Breast epithelium (tissue), 4 donors: ENCODE measurements around the gene PACSIN3. TPM values are rescaled to one million over a fixed set of nuclear protein-coding genes. Genes with fewer than 3 reads are reported as not detected.
"Not testable (repeated sequence)": the region's sequence is repeated elsewhere in the genome, so short reads cannot be mapped to it uniquely, and the experiment has no call there.

Source experiments
- DNase-seq, 2 donors: peaks; one replicate each; pipeline ENCODE4 v3.0.0-alpha.2; 2019; ENCODE audit warnings: low spot score in 2 of 2
- H3K27ac ChIP-seq, 2 donors: fragments of 200-600 bp; sonication (generic) in 1 of 2; one replicate each; pipeline ENCODE4 v1.5.1; 2016 to 2019; ENCODE audit warnings: mild to moderate bottlenecking in 1 of 2
- H3K27me3 ChIP-seq, 2 donors: fragments of 200-600 bp; sonication (generic) in 1 of 2; one replicate each; pipeline versions ENCODE4 v1.5.1 to v1.6.0; 2017 to 2019; ENCODE audit warnings: control low read depth in 1 of 2, mild to moderate bottlenecking in 1 of 2
- H3K36me3 ChIP-seq: fragments of 200-600 bp; one replicate; pipeline ENCODE4 v1.5.1; 2019
- H3K4me1 ChIP-seq, 2 donors: fragments of 200-600 bp; sonication (generic); one replicate each; pipeline ENCODE4 v1.5.1; 2016 to 2019; ENCODE audit warnings: control low read depth in 1 of 2
- H3K4me3 ChIP-seq, 3 donors: fragments of 200-600 bp; sonication (generic); 1 replicate in 2 of 3; 2 replicates in 1 of 3; pipeline ENCODE4 v1.5.1; 2016 to 2019; ENCODE audit warnings: mild to moderate bottlenecking in 3 of 3, moderate library complexity in 2 of 3
- H3K9me3 ChIP-seq, 2 donors: fragments of 200-600 bp; sonication (generic) in 1 of 2; one replicate each; pipeline ENCODE4 v1.5.1; 2016 to 2019; ENCODE audit warnings: control low read depth in 1 of 2
- POLR2A ChIP-seq: fragments of 450-650 bp; IDR thresholded peaks from one replicate; pipeline ENCODE4 v1.6.1; 2016; ENCODE audit warnings: antibody characterized with exemption, mild to moderate bottlenecking, moderate library complexity
- POLR2AphosphoS5 ChIP-seq, 3 donors: sonication (generic); formaldehyde crosslinking; IDR thresholded peaks; one replicate each; pipeline ENCODE4 v1.6.1; 2017; ENCODE audit warnings: antibody characterized with exemption in 3 of 3
- intact Hi-C: fragments of 100-400 bp; cut with DNase I; formaldehyde crosslinking; loops from one replicate; pipeline ENCODE4 v1.15.1; 2023; ENCODE audit warnings: low total_unique reads
- total RNA-seq, 3 donors: library from RNA; depleted of rRNA; stranded (reverse); fragments of >200 nt; gene quantifications; one replicate each; pipeline ENCODE4 v1.1.0, GENCODE V29; 2016
- TF ChIP-seq, protein P1 (sequence below), 3 donors: fragments of 450-650 bp; IDR thresholded peaks; one replicate each; pipeline ENCODE4 v1.5.1; 2016 to 2017; ENCODE audit warnings: antibody characterized with exemption in 3 of 3, mild to moderate bottlenecking in 3 of 3, moderate library complexity in 3 of 3

PACSIN3 gene
- total RNA-seq, 3 donors from 2014 or later = 9.9 to 47.3 (median 33.1) TPM

DNA sequence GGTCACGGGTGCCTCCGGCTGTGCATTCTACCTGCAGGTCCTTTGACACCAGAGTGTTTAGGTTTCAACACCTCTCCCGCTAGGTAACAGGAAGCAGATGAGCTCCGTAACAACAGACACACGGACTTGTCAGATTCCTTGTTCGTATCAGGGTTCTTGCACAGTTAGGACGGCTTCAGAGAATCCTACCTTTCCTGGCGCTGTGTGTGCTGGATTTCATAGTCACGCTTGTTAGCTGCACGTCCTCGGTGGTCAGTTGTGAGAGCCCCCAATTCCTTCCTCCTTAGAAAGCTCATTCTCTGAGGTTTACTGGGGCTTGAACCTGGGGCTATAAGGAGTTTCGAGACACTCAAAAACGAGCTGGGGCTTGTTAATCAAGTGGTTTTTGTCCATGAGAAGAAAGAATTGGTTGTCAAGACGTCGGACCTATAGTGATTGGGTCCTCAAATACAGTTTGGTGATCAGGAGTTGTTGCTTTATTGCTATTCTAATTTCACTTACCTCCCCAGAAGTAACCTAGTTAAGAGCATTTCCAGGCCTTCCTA is 29.2 kb upstream of the PACSIN3 start:
- peaks cover 0 to 10% of the 10 kb centered on the region in 2 donors for H3K4me1 ChIP-seq

DNA sequence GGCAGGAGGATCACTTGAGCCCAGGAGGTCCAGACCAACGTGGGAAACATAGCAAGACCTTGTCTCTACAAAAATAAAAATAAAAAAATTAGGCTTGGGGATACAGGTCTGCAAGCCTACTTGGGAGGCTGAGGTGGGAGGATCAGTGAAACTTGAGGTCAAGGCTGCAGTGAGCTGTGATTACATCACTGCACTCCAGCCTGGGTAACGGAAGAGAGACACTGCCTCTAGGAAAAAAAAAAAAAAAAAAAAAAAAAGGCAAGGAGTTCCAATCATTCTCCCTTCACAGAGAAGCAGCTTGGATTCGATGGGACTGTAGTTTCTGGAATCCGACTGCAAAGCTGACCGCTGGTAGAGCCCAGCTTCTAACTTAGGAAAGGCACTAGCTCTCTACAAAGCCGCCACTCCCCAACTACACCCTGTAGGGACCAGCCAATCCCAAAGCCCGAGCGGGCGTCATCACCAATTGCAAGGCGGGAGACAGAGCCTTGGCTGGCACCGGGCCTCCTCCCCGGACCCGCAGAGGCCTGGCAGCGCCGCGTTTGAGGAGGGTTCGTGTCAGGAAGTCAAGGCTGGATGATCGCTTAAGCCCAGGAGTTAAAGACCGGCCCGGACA is 27.8 kb upstream of the PACSIN3 start:
- DNase-seq = peak; percentile 89 to 92
- intact Hi-C loops = no loop called here
- H3K4me3 ChIP-seq = peak overlapping the region; percentile 53 to 76 (median 70)
- H3K36me3 ChIP-seq = no peaks in the 10 kb centered on the region
- no peaks in the 10 kb centered on the region for H3K9me3 ChIP-seq
- peak; percentile 36 for TF ChIP-seq POLR2A
- TF ChIP-seq POLR2AphosphoS5 (IDR thresholded peaks at IDR 0.05) = peak; percentile 38 to 68 (median 60)
- TF ChIP-seq, protein P1, sequence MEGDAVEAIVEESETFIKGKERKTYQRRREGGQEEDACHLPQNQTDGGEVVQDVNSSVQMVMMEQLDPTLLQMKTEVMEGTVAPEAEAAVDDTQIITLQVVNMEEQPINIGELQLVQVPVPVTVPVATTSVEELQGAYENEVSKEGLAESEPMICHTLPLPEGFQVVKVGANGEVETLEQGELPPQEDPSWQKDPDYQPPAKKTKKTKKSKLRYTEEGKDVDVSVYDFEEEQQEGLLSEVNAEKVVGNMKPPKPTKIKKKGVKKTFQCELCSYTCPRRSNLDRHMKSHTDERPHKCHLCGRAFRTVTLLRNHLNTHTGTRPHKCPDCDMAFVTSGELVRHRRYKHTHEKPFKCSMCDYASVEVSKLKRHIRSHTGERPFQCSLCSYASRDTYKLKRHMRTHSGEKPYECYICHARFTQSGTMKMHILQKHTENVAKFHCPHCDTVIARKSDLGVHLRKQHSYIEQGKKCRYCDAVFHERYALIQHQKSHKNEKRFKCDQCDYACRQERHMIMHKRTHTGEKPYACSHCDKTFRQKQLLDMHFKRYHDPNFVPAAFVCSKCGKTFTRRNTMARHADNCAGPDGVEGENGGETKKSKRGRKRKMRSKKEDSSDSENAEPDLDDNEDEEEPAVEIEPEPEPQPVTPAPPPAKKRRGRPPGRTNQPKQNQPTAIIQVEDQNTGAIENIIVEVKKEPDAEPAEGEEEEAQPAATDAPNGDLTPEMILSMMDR (IDR thresholded peaks at IDR 0.05) = no peak
- peak overlapping the region; percentile 93 for H3K27ac ChIP-seq
- H3K27me3 ChIP-seq = no peaks in the 10 kb centered on the region
- H3K4me1 ChIP-seq = peaks cover 0 to 10% of the 10 kb centered on the region in 2 donors

More for the DNA sequence above, 29.2 kb upstream of the PACSIN3 start:
- Histone ChIP-seq H3K4me3 (peak overlapping the region; percentile 53 to 76 (median 70)), H3K27ac (peak overlapping the region; percentile 93), H3K9me3 (no peaks in the 10 kb centered on the region), H3K36me3 (no peaks in the 10 kb centered on the region), H3K27me3 (no peaks in the 10 kb centered on the region)
- DNase-seq = no peak
- TF ChIP-seq, protein P1 (IDR thresholded peaks at IDR 0.05) = no peak
- intact Hi-C loops = no loop called here

DNA sequence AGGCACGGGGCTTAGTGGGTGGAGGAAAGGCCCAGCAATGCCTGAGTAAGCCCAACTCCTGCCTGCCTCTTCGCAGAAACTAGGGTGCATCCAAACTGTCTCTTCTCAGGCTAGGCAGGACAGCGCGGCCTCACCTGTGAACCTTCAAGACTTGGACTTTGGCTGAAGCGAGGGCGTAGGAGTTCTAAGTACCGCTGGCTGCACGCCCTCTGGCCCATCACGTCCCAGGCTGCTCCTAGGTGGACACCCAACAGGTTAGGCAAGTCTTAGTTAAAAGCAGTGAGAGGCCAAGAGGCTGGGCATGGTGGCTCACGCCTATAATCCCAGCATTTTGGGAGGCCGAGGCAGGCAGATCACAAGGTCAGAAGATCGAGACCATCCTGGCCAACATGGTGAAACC is 26.7 kb upstream of the PACSIN3 start:
- Histone ChIP-seq H3K36me3 (no peaks in the 10 kb centered on the region), H3K9me3 (no peaks in the 10 kb centered on the region), H3K4me3 (no peak overlapping the region), H3K27me3 (no peaks in the 10 kb centered on the region), H3K27ac (peak overlapping the region in 1 of 2 donors; percentile 16), H3K4me1 (peaks cover 0 to 10% of the 10 kb centered on the region in 2 donors)
- TF ChIP-seq POLR2A (no peak), POLR2AphosphoS5 (IDR thresholded peaks at IDR 0.05) (no peak)
- TF ChIP-seq, protein P1 (IDR thresholded peaks at IDR 0.05) = no peak
- DNase-seq = peak in 1 of 2 donors; percentile 46
- intact Hi-C loops = no loop called here

DNA sequence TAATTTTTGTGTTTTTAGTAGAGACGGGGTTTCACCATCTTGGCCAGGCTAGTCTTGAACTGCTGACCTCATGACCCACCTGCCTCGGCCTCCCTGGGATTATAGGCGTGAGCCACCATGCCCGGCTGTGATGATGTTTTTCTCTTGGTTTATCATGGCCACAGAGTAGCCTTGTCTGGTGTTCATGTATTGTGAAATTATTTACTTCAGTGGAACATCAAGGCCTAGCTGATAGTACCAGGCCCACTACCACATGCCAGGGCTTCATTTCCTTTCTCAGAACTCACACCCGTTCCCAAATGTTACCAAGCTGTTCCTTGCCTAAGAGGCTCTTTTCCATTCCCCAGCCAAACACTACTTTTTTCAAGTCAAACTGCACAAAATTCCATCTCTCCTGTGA is 22.4 kb upstream of the PACSIN3 start:
- Histone ChIP-seq H3K9me3 (no peaks in the 10 kb centered on the region), H3K27ac (no peak overlapping the region), H3K36me3 (no peaks in the 10 kb centered on the region), H3K4me1 (no peaks in the 10 kb centered on the region), H3K27me3 (no peaks in the 10 kb centered on the region), H3K4me3 (no peak overlapping the region)
- no peak for DNase-seq
- intact Hi-C loops = no loop called here
- TF ChIP-seq, protein P1 (IDR thresholded peaks at IDR 0.05) = no peak
- no peak for TF ChIP-seq POLR2A
- TF ChIP-seq POLR2AphosphoS5 (IDR thresholded peaks at IDR 0.05) = no peak

DNA sequence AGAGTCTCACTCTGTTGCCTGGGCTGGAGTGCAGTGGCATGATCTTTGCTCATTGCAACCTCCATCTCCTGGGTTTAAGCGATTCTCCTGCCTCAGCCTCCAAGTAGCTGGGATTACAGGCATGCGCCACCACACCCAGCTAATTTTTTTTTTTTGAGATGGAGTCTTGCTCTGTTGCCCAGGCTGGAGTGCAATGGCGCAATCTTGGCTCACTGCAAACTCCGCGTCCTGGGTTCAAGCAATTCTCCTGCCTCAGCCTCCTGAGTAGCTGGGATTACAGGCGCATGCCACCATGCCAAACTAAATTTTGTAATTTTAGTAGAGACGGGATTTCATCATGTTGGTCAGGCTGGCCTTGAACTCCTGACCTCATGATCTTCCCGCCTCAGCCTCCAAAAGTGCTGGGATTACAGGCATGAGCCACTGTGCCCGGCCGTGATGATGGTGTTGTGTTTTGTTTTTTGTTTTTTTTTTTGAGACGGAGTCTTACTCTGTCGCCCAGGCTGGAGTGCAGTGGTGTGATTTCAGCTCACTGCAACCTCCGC is 21.8 kb upstream of the PACSIN3 start:
- H3K27ac ChIP-seq, H3K4me3 ChIP-seq, H3K36me3 ChIP-seq, H3K4me1 ChIP-seq, DNase-seq, H3K9me3 ChIP-seq, intact Hi-C loops, H3K27me3 ChIP-seq: not testable (repeated sequence)
